Activated naive CD4-positive, alpha-beta T cell treated with anti-CD3 and anti-CD28 coated beads, Interleukin-2, amount 50 U/mL, for 16 hours (primary cell): Measurements from ENCODE around the gene PSMB11.
"Not testable (repeated sequence)": the region's sequence is repeated elsewhere in the genome, so short reads cannot be mapped to it uniquely, and the experiment has no call there.

ENCODE experiments used
- DNase-seq: peaks from one replicate; pipeline ENCODE4 v3.0.0-alpha.2; 2020

Gene PSMB11, protein sequence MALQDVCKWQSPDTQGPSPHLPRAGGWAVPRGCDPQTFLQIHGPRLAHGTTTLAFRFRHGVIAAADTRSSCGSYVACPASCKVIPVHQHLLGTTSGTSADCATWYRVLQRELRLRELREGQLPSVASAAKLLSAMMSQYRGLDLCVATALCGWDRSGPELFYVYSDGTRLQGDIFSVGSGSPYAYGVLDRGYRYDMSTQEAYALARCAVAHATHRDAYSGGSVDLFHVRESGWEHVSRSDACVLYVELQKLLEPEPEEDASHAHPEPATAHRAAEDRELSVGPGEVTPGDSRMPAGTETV

DNA sequence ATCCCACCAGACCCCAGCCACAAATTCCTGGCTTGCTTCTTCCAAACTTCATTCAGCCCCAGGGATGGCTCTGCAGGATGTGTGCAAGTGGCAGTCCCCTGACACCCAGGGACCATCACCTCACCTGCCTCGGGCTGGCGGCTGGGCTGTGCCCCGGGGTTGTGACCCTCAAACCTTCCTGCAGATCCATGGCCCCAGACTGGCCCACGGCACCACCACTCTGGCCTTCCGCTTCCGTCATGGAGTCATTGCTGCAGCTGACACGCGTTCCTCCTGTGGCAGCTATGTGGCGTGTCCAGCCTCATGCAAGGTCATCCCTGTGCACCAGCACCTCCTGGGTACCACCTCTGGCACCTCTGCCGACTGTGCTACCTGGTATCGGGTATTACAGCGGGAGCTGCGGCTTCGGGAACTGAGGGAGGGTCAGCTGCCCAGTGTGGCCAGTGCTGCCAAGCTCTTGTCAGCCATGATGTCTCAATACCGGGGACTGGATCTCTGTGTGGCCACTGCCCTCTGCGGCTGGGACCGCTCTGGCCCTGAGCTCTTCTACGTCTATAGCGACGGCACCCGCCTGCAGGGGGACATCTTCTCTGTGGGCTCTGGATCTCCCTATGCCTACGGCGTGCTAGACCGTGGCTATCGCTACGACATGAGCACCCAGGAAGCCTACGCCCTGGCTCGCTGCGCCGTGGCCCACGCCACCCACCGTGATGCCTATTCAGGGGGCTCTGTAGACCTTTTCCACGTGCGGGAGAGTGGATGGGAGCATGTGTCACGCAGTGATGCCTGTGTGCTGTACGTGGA lies at the start of gene PSMB11:
TSS of gene PSMB11 (plus strand) at position 51 of the 804 bp plus-strand sequence. CDS start at position 65, 14 bp downstream.
- no peak for DNase-seq

DNA sequence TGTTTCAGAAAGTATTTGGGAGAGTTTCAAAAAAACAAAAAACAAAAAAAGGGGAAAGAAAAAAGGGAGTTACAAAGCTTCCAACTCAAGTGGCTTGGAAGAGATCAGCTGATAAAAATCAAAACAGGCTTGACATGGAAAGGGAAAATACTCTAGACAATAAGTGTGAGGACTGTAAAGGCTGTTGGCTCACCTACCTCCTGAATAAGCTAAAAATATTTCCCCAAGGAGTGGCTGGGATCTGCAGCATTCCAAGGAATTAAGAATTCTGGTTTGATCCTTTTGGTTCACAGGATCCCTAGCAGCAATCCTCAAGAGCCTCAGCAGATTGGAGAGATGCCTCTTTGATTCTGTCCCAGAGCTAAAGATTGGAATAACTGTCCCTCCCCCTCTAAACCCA lies 48.5 kb upstream of the PSMB11 start:
- no peak for DNase-seq

DNA sequence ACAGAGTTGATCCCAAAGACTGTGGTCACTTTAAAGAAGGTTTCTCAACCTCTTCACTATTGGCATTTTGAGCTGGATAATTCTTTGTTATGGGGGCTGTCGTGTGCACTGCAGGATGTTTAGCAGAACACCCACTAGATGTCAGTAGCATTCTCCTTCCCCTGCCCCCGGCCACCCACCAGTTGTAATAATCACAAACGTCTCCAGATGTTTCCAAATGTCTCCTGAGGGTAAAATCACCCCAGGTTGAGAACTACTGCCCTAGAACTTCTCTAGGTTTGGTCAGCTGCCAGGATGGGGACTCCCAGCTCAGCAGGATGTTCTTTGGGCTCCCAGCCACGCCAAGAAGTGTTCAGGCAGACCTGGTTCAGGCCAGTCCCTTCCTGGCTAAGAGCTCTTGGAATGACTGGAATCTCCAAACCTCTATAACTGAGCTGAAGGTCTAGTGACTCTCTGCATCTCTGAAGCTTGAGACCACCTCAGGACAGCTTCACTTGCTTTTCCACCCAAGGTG lies 47.2 kb upstream of the PSMB11 start:
- peak; percentile 37 for DNase-seq

DNA sequence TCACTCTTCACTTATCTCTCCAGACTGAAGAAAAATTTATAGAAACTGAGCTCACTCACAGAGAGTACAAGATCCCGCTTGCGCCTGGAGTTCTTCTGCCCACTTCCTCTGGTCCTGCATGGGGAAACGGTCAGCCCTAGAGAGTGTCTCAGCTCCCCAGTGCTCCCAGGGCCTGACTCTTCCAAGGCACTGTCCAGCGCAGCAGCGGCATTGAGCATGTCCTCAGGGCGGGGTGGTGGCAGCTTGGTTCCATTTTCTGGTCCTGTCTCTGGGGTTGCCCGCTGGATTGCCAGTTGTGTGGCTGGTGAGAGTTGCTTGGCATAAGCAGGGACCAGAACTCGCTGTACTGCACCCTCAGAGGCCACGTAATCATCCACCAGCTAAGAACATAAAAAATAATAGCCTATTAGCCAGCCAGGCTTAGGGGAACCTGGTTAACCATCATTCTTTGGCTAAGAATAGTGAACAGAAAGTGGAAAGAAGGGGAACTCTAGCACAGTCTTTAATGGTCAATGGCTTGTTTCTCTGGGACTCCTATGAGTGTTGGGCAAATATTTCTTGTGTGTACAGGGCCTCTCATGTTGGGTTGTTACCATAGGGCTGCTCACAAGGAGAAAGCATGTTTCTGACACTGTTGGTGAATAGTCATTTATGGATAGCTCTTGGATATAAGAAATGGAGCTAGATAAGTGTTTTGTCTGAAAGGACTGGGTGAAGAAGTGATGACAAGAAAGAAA lies 46.0 kb upstream of the PSMB11 start:
- DNase-seq: no peak

- DNase-seq: no peak
Measured at GRCh38 chr14:22996768-22997654, 45.0 kb upstream of the PSMB11 start.

GRCh38 chr14:22997676-22998323 lies 44.2 kb upstream of the PSMB11 start:
- DNase-seq: no peak

- DNase-seq: no peak
Measured at GRCh38 chr14:22998329-22999012, 43.5 kb upstream of the PSMB11 start.

GRCh38 chr14:23000860-23001259 lies 41.2 kb upstream of the PSMB11 start:
- no peak for DNase-seq

- DNase-seq: no peak
Measured at GRCh38 chr14:23002592-23002991, 39.4 kb upstream of the PSMB11 start.

DNA sequence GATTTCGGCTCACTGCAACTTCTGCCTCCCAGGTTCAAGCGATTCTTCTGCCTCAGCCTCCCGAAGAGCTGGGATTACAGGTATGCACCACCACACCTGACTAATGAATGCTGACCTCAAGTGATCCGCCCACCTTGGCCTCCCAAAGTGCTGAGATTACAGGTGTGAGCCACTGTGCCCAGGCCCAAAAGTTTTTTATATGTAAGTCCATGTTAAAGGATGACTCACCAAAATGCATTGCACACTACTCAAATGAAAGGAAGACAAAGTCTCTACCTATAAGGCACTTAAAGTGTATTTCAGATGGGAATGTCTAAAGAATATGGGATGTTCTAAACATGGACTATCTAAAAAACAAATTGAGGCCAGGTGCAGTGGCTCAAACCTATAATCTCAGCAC lies 37.7 kb upstream of the PSMB11 start:
- not testable (repeated sequence) for DNase-seq

DNA sequence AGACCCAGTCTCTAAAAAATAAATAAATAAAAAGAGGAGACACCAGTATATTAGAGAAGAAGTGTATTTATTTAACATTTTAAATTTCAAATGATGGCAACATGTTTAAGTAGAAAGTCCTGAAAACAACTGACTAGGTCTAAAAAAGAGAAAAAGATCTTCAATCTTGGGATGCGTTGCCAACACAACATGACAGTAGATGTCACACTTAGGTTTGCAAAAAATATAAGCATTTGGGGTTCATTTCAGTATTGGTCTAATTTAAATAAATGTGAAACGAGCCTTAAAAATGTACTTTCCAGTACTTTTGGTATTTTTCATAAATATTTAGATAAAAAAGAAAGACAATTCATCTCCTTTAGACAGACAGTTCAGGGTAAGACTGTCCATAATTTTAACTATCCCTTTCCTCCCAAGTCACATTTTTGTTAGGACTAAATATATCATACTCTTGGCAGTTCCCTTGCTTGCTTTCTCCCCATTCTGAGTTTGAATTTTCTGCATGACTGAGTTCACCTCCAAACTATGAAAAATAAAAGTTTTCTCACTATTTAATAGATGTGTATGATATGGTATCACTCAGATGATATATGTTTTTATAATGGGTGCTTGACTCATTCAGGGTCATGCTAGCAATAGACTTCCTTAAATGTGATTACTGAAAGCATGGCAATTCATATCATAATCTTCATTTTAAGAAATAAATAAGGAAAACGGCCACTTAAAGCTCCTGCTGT lies 36.4 kb upstream of the PSMB11 start:
- no peak for DNase-seq

- no peak for DNase-seq
Measured at GRCh38 chr14:23006188-23006534, 35.9 kb upstream of the PSMB11 start.

DNA sequence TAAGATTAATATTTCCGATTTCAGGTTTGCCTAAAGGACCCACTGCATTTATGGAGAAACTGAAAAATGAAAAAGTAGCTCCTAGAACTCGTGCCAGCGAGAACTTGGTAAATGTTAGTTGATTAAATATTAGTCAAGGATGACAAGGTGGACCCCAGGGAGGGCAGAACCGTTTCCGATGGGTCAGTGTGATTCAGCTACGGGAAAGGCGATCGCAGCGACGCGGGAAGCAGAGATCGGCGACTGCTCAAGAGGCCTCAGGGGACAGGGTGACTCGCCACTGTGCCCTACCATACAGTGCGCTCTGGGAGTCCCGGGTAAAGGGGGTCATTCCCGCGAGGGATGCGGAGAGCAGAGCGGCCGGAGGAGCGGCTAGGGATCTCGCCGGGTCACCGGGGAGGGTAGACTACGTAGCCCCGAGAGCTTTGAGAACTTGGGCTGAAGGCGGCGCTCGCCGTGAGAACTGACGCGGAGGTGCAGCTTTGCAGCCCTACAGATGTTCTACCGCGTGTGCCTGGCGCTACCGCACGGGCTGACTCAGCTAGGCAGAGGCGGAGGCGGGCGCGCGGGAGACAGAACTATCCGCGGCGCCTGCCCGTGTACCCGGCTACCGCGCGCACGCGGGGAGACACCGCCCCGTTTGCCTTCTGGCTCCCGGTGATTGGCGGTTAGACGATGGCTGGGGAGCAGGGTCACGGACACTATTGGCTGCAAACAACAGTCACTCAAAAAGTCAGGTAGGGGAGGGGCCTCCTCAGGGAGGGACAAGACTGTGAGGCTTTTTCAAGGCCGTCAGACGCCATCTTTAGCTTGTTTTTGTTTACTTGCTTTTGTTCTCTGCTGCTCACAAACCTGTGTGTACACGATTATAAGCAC lies 35.2 kb upstream of the PSMB11 start:
- DNase-seq: peak; percentile 98

DNA sequence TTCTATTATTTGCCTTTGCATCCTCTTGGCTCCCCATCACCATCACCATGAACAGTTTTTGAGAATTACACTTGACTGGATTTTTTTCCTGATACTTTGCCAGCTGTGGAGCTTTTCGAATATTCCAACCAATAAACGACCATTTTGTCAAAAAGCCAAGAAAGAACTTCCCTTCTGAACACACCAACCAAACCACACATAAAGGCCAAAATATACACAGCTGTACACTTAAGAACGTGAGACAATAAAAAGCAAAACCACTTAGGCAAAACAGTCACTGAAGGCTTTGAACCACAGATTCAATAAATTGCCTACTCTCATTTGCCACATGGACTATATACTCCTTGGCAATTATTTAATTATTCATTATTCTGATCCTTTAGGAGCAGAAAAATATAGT lies 33.2 kb upstream of the PSMB11 start:
- no peak for DNase-seq

GRCh38 chr14:23009483-23009938 lies 32.5 kb upstream of the PSMB11 start:
- DNase-seq: no peak

GRCh38 chr14:23009939-23010726 lies 31.9 kb upstream of the PSMB11 start, which contains the start of gene C14orf93:
Gene C14orf93 (minus strand): TSS chr14:23010143. CDS start chr14:22999023, 11,120 bp downstream.
- peak; percentile 87 for DNase-seq

DNA sequence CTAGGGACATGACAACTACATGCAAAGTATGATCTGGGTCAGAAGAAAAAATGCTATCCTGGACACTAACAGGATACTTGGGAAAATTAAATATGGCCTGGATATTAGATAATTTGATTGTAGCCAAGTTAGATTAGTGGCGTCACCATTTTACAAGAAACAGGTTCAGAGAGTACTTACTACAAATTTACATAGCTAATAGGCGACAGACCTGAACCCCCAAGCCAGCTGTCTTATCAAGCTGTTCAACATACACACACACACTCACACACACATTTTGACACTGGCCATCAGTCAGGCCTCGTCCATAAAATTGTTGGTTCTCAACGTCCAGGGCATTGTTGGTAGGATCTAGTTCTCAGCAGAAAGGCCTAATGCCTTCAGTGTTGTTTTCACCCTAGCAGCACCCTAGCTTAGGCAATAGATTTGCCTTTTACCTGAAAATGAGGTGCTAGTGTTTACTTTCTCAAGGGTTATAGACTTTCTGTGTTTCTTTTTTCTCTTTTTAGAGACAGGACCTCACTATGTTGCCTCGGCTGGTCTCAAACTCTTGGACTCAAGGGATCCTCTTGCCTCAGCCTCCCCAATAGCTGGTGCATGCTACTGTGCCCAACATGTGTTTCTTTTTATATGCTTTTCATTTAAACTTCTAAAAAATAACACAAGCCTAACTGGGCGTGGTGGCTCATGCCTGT lies 28.8 kb upstream of the PSMB11 start:
- no peak for DNase-seq

DNA sequence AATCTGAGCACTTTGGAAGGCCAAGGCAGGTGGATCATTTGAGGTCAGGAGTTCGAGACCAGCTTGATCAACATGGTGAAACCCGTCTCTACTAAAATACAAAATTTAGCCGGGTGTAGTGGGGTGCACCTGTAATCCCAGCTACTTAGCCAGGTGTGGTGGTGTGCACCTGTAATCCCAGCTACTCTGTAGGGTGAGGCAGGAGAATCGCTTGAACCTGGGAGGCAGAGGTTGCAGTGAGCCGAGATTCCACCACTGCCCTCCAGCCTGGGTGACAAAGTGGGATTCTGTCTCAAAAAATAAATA lies 28.3 kb upstream of the PSMB11 start:
- not testable (repeated sequence) for DNase-seq
